ENCODE results near the gene NFATC1. TPM values are rescaled to one million over a fixed set of nuclear protein-coding genes. Genes with fewer than 3 reads are reported as not detected.

Gene NFATC1
- polyA plus RNA-seq, 1 experiment, result 0.73 TPM

- DNase-seq (ENCODE audit: low read depth, low spot score), result no peak
These were observed 50.2 kb downstream of the NFATC1 start for GRCh38 chr18:79445696-79446561.

GRCh38 chr18:79446931-79447330, 51.2 kb downstream of the NFATC1 start:
- ChIA-PET CTCF (no interaction called here), POLR2A (no interaction called here)
- no peaks in the 10 kb centered on the region for H3K27me3 ChIP-seq (ENCODE audit: control insufficient read depth, insufficient read depth, low read length)
- TF ChIP-seq CTCF (IDR thresholded peaks at IDR 0.05; ENCODE audit: low read depth, low read length), result no peak
- H3K9me3 ChIP-seq (ENCODE audit: control insufficient read depth, insufficient read depth, low read length), result peaks cover 7% of the 10 kb centered on the region; the same call in 1 of the 2 replicates
- H3K4me3 ChIP-seq (ENCODE audit: low read depth, low read length), result no peak overlapping the region
- no peak overlapping the region for H3K27ac ChIP-seq (ENCODE audit: low read depth, low read length)
- no peak for DNase-seq (ENCODE audit: low read depth, low spot score)

More at GRCh38 chr18:79445696-79446561, 50.2 kb downstream of the NFATC1 start:
- ChIA-PET CTCF (no interaction called here), POLR2A (no interaction called here)
- no peak overlapping the region for H3K27ac ChIP-seq (ENCODE audit: low read depth, low read length)
- H3K4me3 ChIP-seq (ENCODE audit: low read depth, low read length), result no peak overlapping the region
- H3K27me3 ChIP-seq (ENCODE audit: control insufficient read depth, insufficient read depth, low read length), result no peaks in the 10 kb centered on the region
- peaks cover 9% of the 10 kb centered on the region; the same call in 1 of the 2 replicates for H3K9me3 ChIP-seq (ENCODE audit: control insufficient read depth, insufficient read depth, low read length)
- no peak for TF ChIP-seq CTCF (IDR thresholded peaks at IDR 0.05; ENCODE audit: low read depth, low read length)

- CTCF ChIA-PET, result no interaction called here
- no peak overlapping the region for H3K4me3 ChIP-seq (ENCODE audit: low read depth, low read length)
- H3K9me3 ChIP-seq (ENCODE audit: control insufficient read depth, insufficient read depth, low read length), result peaks cover 7% of the 10 kb centered on the region; the same call in 1 of the 2 replicates
- no peak overlapping the region for H3K27ac ChIP-seq (ENCODE audit: low read depth, low read length)
- no peaks in the 10 kb centered on the region for H3K27me3 ChIP-seq (ENCODE audit: control insufficient read depth, insufficient read depth, low read length)
- DNase-seq (ENCODE audit: low read depth, low spot score), result peak; percentile 46
- POLR2A ChIA-PET, result no interaction called here
- TF ChIP-seq CTCF (IDR thresholded peaks at IDR 0.05; ENCODE audit: low read depth, low read length), result no peak
These were observed 52.1 kb downstream of the NFATC1 start for GRCh38 chr18:79447703-79448367.

GRCh38 chr18:79448621-79449020, 52.9 kb downstream of the NFATC1 start:
- Histone ChIP-seq H3K4me3 (ENCODE audit: low read depth, low read length) (no peak overlapping the region), H3K27me3 (ENCODE audit: control insufficient read depth, insufficient read depth, low read length) (no peaks in the 10 kb centered on the region), H3K9me3 (ENCODE audit: control insufficient read depth, insufficient read depth, low read length) (peaks cover 7% of the 10 kb centered on the region; the same call in 1 of the 2 replicates), H3K27ac (ENCODE audit: low read depth, low read length) (no peak overlapping the region)
- DNase-seq (ENCODE audit: low read depth, low spot score), result no peak
- POLR2A ChIA-PET, result no interaction called here
- CTCF ChIA-PET, result no interaction called here
- no peak for TF ChIP-seq CTCF (IDR thresholded peaks at IDR 0.05; ENCODE audit: low read depth, low read length)
